Natural killer cell (primary cell): ENCODE measurements around the gene SHC2. TPM values are rescaled to one million over a fixed set of nuclear protein-coding genes. Genes with fewer than 3 reads are reported as not detected.

Source experiments
- ATAC-seq, 3 donors: fragments of 150-1000 bp in 2 of 3; fragments of 200-7000 bp in 1 of 3; cut with Tn5 transposase; 1 replicate in 1 of 3; 2 replicates in 2 of 3; pipeline ENCODE4 v1.10.0; 2021; ENCODE audit warnings: mild to moderate bottlenecking in 2 of 3, moderate library complexity in 2 of 3
- DNase-seq, 2 donors: peaks; one replicate each; pipeline versions ENCODE4 v3.0.0 to v3.0.0-alpha.2; 2013 to 2021; ENCODE audit warnings: mixed read lengths in 1 of 2
- H3K27ac ChIP-seq: one replicate; pipeline ENCODE4 v1.5.1; 2013; ENCODE audit warnings: mild to moderate bottlenecking, low read length
- H3K27me3 ChIP-seq: one replicate; pipeline ENCODE4 v1.6.1; 2013; ENCODE audit warnings: low read length; ENCODE audit not compliant: control insufficient read depth, insufficient read depth
- H3K36me3 ChIP-seq: one replicate; pipeline ENCODE4 v1.6.1; 2013; ENCODE audit warnings: low read length; ENCODE audit not compliant: control insufficient read depth, insufficient read depth
- H3K4me1 ChIP-seq: one replicate; pipeline ENCODE4 v1.6.1; 2013; ENCODE audit warnings: low read length; ENCODE audit not compliant: control insufficient read depth, insufficient read depth
- H3K4me3 ChIP-seq: one replicate; pipeline ENCODE4 v1.5.1; 2013; ENCODE audit warnings: low read length
- H3K9me3 ChIP-seq: one replicate; pipeline ENCODE4 v1.6.1; 2013; ENCODE audit warnings: low read length; ENCODE audit not compliant: control insufficient read depth, insufficient read depth
- H3K27ac Mint-ChIP-seq, 2 donors: one replicate each; pipeline ENCODE4 v1.8.0; 2022; ENCODE audit warnings: mild to moderate bottlenecking in 2 of 2, mixed read lengths in 2 of 2, moderate library complexity in 1 of 2
- H3K27me3 Mint-ChIP-seq, 2 donors: one replicate each; pipeline ENCODE4 v1.8.0; 2022; ENCODE audit warnings: low read depth in 2 of 2, mixed read lengths in 2 of 2
- H3K36me3 Mint-ChIP-seq: one replicate; pipeline ENCODE4 v1.8.0; 2022; ENCODE audit warnings: mixed read lengths
- H3K4me1 Mint-ChIP-seq, 2 donors: one replicate each; pipeline ENCODE4 v1.8.0; 2022; ENCODE audit warnings: mixed read lengths in 2 of 2
- H3K4me3 Mint-ChIP-seq: one replicate; pipeline ENCODE4 v1.8.0; 2022; ENCODE audit warnings: mild to moderate bottlenecking, moderate library complexity, mixed read lengths
- H3K9me3 Mint-ChIP-seq, 2 donors: one replicate each; pipeline ENCODE4 v1.8.0; 2022; ENCODE audit warnings: mixed read lengths in 2 of 2
- WGBS: methylation state at CpG from one replicate; pipeline ENCODE4 v1.1.7; 2013; ENCODE audit warnings: missing lambda C conversion rate; ENCODE audit not compliant: insufficient coverage; 5-methylcytosine and 5-hydroxymethylcytosine counted together
- intact Hi-C: fragments of 100-400 bp; cut with micrococcal nuclease; formaldehyde crosslinking; loops from one replicate; pipeline ENCODE4 v1.14.2; 2022
- total RNA-seq, 4 donors: library from RNA; stranded (reverse); fragments of 120-200 nt in 1 of 4; gene quantifications; one replicate each; pipeline versions ENCODE4 v1.2.3 to v1.2.4, GENCODE V29; 2013 to 2022
- TF ChIP-seq, protein P1 (sequence below): fragments of 200-600 bp; IDR thresholded peaks from one replicate; pipeline ENCODE4 v1.8.0; 2022; ENCODE audit warnings: antibody characterized with exemption

Gene SHC2
- total RNA-seq, 3 donors from 2014 or later (not counting 1 experiment from before 2014, with no cell fraction given), result 0.75 TPM; not detected in 2

GRCh38 chr19:391726-392374, 69.0 kb downstream of the SHC2 start:
- Histone ChIP-seq H3K27me3 (no peaks in the 10 kb centered on the region), H3K4me1 (no peaks in the 10 kb centered on the region), H3K27ac (no peak overlapping the region), H3K4me3 (no peak overlapping the region), H3K36me3 (no peaks in the 10 kb centered on the region), H3K9me3 (peaks cover 3% of the 10 kb centered on the region)
- Mint-ChIP-seq H3K27ac (no peak overlapping the region), H3K4me1 (peaks cover 0 to 12% of the 10 kb centered on the region in 2 donors), H3K9me3 (peaks cover 8 to 12% of the 10 kb centered on the region in 2 donors), H3K4me3 (no peak overlapping the region), H3K27me3 (peaks cover 0 to 9% of the 10 kb centered on the region in 2 donors), H3K36me3 (no peaks in the 10 kb centered on the region)
- TF ChIP-seq, protein P1, sequence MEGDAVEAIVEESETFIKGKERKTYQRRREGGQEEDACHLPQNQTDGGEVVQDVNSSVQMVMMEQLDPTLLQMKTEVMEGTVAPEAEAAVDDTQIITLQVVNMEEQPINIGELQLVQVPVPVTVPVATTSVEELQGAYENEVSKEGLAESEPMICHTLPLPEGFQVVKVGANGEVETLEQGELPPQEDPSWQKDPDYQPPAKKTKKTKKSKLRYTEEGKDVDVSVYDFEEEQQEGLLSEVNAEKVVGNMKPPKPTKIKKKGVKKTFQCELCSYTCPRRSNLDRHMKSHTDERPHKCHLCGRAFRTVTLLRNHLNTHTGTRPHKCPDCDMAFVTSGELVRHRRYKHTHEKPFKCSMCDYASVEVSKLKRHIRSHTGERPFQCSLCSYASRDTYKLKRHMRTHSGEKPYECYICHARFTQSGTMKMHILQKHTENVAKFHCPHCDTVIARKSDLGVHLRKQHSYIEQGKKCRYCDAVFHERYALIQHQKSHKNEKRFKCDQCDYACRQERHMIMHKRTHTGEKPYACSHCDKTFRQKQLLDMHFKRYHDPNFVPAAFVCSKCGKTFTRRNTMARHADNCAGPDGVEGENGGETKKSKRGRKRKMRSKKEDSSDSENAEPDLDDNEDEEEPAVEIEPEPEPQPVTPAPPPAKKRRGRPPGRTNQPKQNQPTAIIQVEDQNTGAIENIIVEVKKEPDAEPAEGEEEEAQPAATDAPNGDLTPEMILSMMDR, result no peak
- DNase-seq (no peak), ATAC-seq (no peak)
- intact Hi-C loops, result no loop called here
- 89% methylated on average over 30 of the region's 30 CpGs for WGBS

GRCh38 chr19:391207-391557, 69.7 kb downstream of the SHC2 start:
- ATAC-seq, result no peak
- H3K9me3 Mint-ChIP-seq, result peaks cover 8 to 12% of the 10 kb centered on the region in 2 donors
- DNase-seq, result no peak
- no peak overlapping the region for H3K27ac Mint-ChIP-seq
- TF ChIP-seq, protein P1, result no peak
- intact Hi-C loops, result no loop called here
- 70% methylated on average over 2 of the region's 2 CpGs for WGBS
- H3K27me3 Mint-ChIP-seq, result peaks cover 4 to 11% of the 10 kb centered on the region in 2 donors
- no peaks in the 10 kb centered on the region for H3K36me3 Mint-ChIP-seq
- Histone ChIP-seq H3K9me3 (peaks cover 3% of the 10 kb centered on the region), H3K4me1 (no peaks in the 10 kb centered on the region), H3K27ac (no peak overlapping the region), H3K27me3 (no peaks in the 10 kb centered on the region), H3K36me3 (no peaks in the 10 kb centered on the region), H3K4me3 (no peak overlapping the region)
- H3K4me3 Mint-ChIP-seq, result no peak overlapping the region
- peaks cover 0 to 12% of the 10 kb centered on the region in 2 donors for H3K4me1 Mint-ChIP-seq

GRCh38 chr19:390386-391206, 70.2 kb downstream of the SHC2 start:
- H3K27me3 ChIP-seq, result no peaks in the 10 kb centered on the region
- Mint-ChIP-seq H3K4me3 (no peak overlapping the region), H3K4me1 (peaks cover 0 to 12% of the 10 kb centered on the region in 2 donors), H3K27me3 (peaks cover 10 to 17% of the 10 kb centered on the region in 2 donors), H3K9me3 (peaks cover 6 to 9% of the 10 kb centered on the region in 2 donors), H3K36me3 (no peaks in the 10 kb centered on the region), H3K27ac (no peak overlapping the region)
- WGBS, result 83% methylated on average over 30 of the region's 30 CpGs
- H3K27ac ChIP-seq, result no peak overlapping the region
- TF ChIP-seq, protein P1, result no peak
- peaks cover 2% of the 10 kb centered on the region for H3K9me3 ChIP-seq
- no peaks in the 10 kb centered on the region for H3K4me1 ChIP-seq
- no peak overlapping the region for H3K4me3 ChIP-seq
- no peak for ATAC-seq
- intact Hi-C loops, result no loop called here
- no peaks in the 10 kb centered on the region for H3K36me3 ChIP-seq
- no peak for DNase-seq
